Activated T-cell treated with anti-CD3 and anti-CD28 coated beads for 1 hour (primary cell): ENCODE results near the gene ACTG2.

ENCODE experiments used
- DNase-seq: peaks from one replicate; pipeline ENCODE4 v3.0.0-alpha.2; 2020; ENCODE audit warnings: low read depth

Gene ACTG2

DNA sequence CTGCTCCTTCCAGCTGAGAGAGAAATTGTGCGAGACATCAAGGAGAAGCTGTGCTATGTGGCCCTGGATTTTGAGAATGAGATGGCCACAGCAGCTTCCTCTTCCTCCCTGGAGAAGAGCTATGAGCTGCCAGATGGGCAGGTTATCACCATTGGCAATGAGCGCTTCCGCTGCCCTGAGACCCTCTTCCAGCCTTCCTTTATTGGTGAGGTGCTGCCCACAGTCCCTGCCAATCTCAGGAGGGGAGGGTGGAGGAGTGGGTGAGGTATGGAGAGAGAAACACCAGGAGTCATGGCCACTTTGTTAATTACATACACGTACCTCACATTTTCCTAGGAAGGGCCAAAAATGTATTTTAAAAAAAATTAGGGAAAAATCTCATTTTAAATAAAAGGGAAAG is 21.9 kb downstream of the ACTG2 start:
- no peak for DNase-seq

DNA sequence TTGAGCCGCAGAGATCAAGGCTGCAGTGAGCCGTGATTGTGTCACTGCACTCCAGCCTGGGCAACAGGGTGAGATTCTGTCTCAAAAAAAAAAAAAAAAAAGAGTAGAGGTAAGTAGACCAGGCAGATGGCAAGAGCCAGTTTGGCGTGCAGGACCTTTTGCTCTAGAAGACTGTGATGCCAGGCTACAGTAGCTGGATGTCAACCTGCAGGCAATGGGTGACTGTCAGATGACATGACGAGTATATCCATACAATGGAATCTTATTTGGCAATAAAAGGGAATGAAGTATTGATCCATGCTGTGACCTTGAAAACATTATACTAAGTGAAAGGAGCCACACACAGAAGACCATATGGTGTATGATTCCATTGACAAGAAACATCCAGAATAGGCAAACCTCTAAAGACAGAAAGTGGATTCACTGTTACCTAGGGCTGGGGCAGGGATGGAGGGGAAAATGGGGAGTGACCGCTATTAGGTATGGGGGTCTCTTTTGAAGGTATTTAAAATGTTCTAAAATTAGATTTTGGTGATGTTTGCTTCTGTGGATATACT is 22.7 kb downstream of the ACTG2 start:
- DNase-seq, result no peak

DNA sequence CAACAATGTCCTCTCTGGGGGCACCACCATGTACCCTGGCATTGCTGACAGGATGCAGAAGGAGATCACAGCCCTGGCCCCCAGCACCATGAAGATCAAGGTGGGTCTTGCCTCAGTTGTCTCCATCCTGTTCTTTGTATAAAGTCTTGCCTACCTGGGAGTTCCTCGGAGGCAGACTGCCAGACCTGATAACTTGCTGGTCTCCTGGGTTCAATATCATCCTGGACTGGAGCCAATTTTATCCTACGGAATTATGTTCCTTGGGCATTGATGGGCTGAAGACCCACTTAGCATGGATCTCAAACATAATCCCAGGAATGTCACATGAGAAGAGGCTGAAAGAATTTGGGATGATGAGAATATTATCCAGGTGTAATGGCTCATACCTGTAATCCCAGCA is 23.9 kb downstream of the ACTG2 start:
- no peak for DNase-seq

DNA sequence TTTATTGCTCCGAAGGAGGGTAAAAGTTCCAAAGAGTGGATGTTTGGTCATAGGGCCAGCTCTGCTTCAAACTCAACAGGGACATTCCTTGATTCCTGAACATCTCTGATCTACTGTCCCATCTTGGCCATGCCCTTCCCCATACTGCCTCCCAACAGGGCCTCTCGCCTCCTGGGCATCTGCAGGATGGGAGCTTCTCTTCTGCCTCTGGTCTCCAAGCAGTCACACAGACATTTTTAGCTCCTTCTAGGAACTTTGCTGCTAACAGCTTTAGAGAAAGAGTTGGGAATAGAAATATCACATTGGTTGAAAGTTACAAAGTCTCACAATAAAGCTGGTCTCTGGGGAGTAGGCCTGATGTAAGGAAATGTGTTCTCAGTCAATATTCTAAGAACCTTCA is 24.5 kb downstream of the ACTG2 start:
- DNase-seq, result no peak

DNA sequence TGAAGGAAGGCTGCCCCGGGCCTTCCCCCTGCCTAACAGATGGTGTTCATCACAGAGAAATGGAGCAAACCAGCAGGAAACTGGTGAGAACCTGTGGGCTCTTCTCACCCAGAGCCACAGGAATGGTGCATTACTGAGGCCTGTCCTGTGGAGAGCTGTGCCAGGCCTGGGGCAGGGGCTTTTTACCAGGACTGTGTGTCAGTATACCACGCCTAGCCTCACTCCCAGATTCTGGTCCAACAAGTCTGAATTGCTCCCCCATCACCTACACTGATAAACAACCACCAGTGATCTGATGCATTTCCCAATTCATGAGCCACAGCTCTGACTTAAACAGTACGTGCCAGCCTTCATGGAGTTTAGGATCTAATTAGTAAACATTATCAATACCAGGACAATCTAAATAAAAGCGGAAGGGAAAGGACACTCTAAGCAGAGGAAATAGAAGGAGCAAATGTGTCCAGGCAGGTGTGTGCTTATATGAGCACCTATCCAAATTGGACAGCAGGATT is 24.9 kb downstream of the ACTG2 start:
- no peak for DNase-seq

DNA sequence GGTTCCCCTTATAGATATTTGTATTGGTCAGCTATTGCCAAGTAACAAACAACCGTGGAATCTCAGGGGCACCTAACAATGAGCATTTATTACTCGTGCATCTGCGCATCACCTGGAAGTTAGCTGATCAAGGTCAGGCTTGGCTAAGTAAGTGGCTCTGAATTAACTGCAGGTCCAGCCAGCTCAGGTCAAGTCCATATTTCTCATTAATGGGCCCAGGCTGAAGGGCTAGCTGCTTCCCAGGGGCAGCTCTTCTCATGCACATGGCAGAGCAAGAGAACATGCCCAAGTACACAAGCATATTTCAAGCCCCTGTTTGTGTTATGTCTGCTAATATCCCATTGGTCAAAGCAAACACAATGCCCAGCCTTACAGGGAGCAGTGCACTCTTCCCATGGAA is 26.0 kb downstream of the ACTG2 start:
- no peak for DNase-seq

DNA sequence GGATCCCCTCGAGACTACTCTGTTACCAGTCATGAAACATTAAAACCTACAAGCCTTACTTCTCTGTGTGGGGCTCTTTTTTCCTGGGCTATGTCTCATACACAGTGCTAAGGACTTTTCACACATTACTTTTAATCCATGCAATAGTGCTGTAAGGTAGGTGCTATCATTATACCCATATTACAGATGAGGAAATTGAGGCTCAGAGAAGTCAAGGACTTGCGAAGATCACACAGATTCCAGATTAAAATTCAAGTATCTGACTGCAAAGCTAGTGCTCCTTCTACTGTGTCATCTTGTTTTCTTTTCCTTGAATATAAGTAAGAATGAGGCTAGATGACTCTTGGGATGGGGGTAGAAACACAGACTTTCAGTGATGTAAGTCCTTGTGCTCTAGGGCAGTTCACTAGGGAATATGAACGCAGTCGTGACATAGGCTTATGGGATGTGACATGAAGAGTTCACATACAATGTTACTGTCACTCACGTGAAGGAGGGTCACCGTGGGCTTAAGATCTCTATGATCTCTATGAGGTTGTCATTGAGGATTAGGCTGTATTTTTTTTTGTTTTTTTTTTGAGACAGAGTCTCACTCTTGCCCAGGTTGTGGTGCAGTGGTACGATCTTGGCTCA is 26.9 kb downstream of the ACTG2 start:
- no peak for DNase-seq

DNA sequence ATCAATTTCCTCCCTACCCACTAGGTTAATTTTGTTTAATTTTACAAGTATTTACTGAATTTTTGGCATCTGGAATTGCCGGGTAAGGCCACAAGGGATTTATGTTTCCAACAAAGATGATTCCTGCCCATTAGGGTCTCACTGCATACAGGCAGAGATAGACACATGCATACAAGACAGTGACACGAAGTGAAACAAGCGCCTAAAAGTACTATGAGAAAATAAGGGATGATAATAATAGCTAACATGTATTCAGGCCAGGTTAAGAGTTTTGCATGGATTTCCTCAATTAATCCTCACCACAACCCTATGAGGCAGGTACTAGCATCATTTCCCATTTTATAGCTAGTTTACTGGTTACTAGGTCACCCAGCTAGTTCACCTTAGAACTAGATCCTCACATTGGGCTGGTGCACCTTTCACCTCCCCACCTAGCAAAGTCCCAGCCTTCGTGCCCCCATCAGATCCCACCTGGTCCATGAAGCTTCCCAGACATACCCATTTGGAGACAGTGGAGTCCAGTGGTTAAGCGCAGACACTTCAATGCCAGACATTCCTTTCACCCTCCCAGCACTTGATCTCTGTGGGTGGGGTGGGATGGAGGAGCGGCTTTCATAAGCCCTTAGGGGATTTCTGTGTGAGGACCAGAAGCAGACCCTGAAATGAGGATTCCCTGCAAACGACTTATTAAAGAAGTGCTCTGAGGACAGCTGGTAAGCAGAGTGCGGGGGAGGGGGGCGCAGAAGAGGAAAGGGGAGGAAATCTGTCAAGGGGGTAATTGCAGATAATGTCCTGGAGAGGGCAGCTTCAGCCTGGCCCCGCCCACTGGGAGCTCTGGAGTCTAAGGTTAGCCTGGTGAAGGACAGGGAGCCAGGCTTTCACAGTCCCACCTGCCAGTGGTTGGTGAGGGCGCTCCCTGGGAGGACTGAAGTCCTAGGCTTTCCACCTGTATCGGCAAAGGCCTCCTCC is 28.1 kb downstream of the ACTG2 start:
- peak; percentile 14 for DNase-seq

DNA sequence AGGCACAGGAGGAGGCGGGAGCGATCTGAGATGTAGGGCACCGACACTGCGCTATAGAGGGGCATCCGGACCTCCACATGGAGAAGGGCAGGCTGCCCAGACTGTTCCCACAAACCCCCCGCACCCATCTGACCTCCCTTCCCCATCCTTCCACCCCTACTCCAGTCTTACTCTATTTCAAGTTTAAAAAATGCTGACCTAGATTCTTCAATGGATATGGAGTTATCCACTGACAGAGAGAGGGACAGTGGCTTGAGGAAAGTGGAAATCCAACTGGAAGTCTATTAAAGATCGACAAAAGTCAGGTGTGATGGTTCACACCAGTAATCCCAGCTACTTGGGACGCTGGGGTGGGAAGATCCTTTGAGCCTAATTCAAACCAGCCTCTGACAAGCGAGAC is 28.8 kb downstream of the ACTG2 start:
- DNase-seq, result no peak

DNA sequence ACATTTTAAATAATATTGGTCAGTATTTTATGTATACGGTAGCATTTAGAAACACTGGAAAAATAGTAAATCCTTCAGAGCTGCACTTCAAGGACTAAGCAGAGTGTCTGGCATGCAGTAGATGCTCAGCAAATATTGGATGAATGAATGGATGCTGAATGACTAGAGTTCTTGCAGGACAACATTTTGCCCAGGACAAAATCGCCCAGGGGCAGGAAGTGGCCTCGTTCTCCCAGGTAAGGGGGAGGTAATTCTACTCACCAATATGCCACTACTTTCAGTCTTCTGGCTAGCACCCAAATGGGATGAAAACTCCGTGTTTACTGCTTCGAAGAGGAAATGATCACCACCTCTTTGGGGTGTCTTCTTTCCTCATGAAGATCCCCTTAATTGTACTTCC is 29.9 kb downstream of the ACTG2 start:
- DNase-seq, result no peak

DNA sequence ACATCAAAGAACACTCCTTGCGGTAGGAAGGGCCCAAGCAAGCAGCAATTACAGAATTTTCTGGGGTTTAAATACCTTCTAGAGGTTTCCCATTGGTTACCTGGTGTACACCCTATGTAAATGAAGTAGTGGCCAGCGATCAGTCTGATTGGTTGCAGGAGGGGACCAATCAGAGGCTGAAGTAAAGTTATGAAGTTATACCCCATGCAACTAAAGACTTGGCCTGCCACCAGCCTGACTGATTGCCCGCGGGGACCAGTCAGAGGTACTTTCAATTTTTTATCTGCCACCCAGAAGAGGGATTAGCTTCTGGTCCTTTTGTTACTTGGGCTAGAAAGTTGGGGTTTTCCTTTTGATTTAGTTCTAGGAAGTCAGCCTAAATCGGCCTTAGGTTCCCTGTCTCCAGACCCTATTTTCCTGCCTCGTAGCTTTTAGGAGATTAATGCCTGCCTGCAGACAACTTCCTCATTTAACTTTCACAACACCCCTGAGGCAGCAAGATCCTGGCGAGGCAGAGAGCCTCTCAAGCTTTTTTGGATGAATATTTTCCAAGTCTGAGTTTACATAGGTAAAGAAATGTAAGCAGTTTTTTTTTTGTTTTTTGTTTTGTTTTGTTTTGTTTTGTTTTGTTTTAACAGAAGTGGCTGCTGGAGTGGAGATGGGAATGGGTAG is 32.4 kb downstream of the ACTG2 start:
- no peak for DNase-seq

DNA sequence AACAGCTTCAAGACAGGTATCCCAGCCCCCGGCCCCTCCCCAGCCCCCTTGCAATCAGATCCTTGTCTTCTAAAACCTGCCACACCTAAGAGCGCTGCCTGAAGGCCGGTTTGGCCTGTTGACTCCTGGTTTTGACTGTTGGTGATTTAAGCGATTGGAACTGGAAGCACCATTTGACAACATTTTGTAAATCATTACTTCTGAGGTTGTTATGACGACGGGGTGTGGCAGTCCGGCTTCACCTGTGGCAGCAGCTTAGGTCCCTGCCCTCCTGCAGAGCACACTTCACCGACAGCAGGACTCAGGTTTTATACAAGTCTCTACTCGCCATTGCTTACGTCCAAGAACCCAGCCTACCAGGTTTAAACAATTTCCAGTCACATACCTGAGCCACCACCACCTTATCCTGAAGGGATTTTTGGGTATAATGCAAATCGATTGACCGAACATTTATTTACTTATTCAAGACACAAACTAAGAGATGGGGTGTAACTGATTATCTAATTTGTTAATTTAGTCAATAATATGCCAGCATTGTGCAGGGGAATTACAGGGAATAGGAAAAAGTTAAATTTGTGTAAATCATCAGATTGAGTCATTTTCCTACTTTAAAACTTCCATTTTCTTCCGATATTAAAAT is 33.2 kb downstream of the ACTG2 start:
- DNase-seq, result no peak

DNA sequence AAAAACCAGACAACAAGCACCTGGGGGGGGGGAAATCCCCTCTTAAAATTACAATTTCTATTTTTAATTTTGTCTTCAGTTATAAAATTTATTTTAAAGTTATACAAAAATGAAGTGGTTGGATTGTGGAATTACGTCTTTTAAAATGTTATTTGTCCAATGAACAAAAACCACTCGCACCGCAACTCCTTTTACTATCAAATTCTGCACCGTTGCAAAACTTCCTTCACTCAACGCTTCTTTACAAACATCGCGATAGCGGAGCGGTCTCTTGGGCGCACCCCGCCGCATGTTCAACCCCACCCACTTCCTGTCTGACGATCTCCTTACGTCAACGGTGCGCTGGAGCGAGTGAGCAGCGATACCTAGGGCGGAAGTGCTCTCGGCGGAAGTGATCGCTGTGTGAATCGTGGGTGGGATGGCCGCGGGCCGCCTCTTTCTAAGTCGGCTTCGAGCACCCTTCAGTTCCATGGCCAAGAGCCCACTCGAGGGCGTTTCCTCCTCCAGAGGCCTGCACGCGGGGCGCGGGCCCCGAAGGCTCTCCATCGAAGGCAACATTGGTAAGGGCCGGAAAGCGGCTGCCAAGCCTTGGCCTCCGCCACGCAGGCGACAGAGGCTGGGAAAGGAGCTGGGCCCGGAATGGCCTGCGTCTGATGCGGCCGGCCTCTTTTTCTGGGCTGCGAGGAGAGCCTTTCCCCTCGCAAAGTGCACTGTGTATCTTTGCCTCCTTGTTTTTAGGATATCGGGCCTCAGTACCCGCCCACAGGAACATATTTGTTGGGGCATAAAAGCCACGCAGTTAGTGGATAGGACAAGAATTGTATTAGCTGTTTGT is 33.9 kb downstream of the ACTG2 start, which contains the start of gene DGUOK:
Gene DGUOK, plus strand, starts transcription at position 388 of the 835 bp plus-strand sequence. Its CDS starts 31 bp downstream, at position 419.
- DNase-seq, result peak; percentile 89

DNA sequence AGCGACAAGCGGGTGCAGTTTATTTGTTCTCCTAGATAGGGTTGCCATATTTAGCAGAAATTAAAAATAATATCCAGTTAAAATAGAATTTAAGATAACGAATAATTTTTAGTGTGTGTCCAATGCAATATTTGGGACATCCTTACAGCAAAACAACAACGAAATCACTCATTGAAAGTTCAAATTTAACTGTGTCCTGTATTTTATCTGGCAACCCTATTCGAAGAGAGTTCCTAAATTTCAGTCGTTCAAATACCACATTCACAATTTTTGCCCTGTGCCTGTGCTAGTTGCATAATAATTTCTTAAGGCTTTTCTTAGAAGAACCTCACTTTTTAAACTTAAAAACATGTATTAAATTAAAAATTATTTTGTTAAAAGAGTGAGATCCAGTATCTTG is 34.5 kb downstream of the ACTG2 start:
- no peak for DNase-seq

DNA sequence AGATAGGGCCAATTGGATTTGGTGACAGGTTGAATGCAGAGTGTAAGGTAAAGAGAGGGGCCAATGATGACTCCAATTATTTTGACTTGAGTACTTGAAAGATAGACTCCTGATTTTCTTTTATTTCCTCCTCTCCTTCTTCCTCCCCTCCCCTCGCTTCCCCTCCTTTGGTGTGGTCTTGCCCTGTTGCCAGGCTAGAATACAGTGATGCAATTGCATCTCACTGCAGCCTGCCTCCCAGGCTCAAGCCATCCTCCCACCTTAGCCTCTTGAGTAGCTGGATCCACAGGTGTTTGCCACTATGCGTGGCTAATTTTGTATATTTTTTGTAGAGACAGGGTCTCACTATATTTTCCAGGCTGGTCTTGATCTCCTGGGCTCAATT is 36.1 kb downstream of the ACTG2 start:
- no peak for DNase-seq

DNA sequence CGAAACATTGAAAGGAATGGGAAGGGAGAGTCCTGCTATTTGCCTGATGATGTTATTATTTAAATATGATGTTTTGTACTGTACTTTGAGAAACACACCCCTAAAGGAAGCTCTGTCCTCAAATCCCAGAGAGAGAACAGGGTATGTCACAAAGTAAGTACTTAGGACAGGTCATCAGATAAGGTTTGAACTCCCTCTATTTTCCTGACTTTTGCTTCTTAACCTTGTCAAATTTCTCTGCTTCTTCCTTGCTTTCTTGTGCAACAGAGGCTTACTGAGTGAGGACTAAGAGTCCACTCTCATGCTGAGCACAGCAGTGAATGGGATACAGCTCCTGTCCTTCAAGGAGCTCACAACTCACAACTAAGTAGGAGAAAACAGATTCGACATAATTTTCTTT is 37.6 kb downstream of the ACTG2 start:
- DNase-seq, result no peak

DNA sequence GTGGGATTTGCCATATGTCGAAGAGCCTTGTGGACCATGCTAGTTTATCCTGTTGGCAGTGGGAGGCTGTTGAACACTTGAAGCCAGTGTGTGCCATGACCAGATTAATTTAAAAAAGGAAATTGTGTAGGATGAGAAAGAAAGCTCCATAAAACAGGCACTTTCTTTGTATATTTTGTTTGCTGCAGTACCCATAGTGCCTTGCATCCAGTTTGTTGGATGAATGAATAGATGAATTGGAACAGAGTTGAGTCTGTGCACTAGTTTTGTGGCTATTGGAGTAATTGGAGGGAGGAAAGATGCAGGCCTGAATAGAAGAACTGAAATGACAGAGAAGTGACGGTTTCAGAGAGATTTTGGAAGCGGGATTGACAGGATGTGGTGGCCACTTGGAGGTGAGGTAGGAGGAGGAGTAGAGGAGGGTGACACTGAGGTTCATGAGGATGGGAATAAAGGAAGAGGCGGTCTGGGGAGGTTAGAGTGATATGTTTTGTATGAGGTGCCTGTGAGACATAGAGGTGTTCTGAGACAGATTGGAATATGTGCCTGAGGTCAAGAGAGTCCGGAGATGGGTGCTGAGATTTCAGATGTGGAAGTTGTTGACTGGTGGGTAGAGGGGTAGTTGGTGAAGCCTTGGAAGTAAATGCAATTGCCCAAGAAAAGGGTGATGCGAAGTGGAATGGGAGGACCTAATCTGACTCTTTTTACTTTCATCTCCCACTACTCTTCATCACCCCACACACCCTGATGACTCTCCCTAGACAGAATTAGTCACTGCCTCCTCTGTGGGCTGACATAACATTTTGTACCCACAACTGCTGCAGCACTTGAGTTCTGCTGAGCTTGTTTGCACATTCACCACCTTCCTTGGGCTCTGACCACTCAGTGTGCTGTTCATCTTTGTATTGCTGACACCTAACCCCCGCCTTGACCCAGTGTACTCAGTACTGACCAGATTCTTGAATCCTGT is 39.0 kb downstream of the ACTG2 start:
- DNase-seq, result no peak

DNA sequence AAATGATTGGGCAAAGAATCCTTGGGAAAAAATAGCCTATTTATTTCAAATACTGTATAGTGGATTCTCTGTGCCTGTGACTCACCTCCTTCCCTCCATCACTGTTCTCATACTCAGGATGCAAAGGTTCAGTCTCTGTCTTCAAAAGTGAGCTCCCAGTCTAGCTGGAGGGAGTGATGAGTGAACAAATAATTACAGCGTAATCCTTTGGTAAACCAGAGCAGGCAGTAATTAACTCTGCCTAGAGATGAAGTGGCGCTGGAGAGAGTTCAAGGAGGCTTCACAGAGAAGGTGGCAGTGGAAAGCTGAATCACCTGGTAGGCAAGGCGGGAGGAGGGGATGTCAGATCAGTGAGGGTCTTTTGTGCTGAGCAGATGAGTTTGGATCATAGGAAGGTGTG is 40.4 kb downstream of the ACTG2 start:
- DNase-seq, result no peak

DNA sequence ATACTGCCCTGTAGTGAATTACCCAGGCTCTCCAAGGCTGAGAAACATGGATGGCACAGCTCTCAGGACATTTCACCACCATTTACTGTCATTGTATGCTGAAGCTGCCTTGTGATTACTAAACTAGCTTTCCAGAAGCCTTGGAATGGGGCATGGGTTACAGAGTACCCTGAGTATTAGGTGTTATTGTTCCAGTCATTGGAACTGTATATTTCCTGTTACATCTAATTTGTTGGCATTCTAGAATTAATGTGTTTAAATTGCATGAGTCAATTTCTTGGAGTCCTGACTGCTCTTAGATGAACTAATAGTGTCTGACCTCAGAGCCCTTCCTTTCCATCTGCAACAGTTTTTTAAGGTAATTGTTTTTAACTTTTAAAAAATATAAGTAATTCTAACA is 42.8 kb downstream of the ACTG2 start:
- no peak for DNase-seq
